ENCODE data around the gene HIPK3.
A peak's percentile ranks its signal among the peaks of the same experiment; 100 is the strongest.
"Not testable (repeated sequence)": the region's sequence is repeated elsewhere in the genome, so short reads cannot be mapped to it uniquely, and the experiment has no call there.

The HIPK3 gene

DNA sequence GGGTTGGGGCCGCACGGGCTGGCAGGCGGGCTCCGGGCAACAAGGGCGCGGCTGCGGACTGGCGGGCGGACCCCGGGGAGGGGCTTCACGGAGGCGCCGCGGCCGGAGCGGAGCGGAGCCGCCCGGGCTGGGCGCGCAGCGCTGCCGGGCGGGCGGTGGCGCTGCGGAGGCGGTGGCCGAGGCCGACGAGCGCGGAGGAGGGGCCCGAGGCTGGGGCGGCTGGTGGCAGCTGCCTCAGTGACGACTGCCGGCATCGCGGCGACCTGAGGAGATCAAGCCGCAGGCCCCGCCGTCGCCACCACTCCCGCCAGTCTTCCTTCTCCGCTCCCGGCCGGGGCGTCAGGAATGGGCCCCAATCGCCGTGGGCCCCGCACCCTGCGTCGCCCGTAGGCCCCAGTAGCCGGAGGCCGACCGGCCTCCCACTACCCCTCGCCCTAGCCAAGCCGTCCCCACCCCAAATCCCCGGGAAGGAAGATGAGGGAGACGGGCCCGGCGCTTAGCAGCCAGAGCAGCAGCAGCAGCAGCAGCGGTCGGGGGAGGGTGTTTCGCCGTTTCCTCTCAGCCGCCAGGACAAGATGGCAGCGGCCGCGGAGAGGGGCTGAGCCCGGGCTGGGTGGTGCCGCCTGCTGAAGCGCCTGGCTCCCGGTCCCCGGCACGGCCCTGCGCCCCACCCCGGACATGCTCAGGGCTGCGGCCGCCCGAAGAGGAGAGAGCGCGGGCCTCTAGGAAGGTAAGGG is at the start of gene HIPK3:
Gene HIPK3 (plus strand): TSS at position 222 of the 737 bp plus-strand sequence.
- peak; percentile 33 to 94 (median 76) for DNase-seq

DNA sequence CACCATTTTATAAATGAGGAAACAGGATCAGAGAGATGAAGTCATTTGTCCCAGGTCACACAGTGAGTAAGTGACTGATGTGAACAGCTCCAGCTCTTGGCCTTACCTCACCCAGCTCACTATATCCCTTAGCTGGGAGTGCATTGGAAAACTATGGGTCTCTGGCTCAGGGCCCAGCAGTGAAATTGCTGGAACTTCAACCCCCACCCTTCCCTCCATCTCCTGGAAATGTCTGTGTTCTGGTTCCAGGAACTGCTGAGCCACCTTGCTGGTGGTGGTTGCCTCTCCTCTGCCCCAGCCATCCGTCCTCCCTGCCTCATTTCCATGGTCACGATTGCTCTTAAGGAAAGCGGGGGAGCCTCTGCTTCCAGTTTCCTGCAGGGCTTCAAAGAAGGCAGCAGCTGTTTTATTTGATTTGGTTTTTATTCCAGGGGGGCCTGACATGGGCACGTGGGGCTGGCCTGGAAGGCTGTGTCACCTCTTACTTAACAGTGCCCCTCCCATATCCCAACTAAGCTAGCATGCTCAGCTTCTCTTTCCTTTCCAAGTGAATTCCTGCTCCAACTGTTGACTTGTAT is 49.7 kb upstream of the HIPK3 start:
- DNase-seq = no peak

DNA sequence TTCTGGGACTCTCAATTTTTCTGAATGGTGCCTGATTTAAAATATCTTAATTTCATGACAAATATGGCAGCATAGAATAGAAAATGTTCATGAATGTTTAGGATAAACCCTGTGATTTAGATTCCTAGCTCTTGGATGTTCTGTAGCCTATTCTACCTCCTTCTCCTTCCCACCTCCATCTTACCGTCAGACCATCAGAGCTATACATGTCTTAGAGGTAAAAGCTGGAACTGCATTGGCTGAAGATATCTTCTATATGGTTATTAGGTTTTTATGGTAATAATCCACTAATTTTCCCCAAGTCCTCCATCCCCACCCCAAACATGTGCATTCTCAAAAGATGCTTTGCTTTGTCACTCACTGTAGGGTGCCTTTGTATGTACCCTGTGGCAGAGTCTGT is 49.0 kb upstream of the HIPK3 start:
- no peak for DNase-seq

DNA sequence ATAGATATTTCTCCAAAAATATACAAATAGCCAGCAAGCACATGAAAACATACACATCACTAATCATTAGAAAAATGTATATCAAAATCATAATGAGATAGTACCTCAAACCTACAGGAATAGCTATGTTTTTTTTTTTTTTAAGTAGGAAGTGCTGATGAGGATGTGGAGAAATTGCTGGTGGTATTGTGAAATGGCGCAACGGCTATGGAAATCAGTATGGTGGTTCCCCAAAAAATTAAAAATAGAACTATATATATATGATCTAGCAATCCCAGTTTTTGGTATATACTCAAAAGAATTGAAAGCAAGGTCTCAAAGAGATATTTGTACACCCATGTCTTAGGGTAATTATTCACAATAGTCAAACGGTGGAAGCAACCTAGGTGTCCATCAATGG is 46.0 kb upstream of the HIPK3 start:
- DNase-seq = no peak

DNA sequence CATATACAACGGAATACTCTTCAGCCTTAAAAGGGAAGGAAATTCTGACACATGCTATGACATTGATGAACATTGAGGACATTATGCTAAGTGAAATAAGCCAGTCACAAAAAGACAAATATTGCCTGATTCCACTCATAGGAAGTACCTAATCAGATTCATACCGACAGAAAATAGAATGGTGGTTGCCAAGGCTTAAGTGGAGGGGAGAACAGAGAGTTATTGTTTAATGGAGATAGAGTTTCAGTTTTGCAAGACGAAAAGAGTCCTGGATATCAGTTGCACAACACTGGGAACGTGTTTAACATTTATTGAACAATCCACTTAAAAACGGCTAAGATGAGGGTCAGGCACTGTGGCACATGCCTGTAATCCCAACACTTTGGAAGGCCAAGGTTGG is 45.6 kb upstream of the HIPK3 start:
- no peak for DNase-seq

DNA sequence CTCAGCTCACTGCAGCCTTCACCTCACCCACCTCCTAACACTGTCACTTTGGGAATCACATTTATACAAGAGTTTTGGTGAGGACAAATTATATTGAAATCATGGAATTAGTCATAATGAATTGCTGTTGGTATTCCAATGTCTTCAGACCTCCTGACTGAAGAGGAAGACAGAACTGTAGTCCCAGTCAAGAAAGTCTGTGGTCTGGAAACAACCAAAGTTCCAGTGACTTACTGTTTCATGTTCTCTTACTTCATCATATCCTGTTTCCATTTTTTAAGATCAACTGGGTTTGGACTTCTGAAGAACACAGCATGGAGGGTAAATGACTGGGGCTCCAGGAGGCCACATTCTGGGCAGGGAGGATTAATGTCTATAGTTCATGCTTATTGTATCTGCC is 43.0 kb upstream of the HIPK3 start:
- no peak for DNase-seq

DNA sequence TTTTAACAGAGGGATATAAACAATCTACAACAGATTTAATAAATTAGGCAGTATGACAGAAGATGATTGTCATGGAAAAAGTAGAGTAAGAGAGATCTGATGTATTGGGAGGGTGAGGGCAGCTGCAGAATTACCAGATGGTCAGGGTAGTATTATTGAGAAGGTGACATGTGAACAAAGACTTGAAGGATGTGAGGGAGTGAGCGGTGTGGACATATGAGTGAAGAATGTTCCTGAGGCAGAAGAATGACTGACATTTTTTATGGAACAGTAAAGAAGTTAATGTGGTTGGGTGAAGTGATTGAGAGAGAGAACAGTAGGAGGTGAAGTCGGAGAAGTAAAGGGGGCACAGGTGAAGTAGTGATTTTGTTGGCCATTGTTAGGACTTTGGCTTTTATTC is 42.4 kb upstream of the HIPK3 start:
- DNase-seq = no peak

DNA sequence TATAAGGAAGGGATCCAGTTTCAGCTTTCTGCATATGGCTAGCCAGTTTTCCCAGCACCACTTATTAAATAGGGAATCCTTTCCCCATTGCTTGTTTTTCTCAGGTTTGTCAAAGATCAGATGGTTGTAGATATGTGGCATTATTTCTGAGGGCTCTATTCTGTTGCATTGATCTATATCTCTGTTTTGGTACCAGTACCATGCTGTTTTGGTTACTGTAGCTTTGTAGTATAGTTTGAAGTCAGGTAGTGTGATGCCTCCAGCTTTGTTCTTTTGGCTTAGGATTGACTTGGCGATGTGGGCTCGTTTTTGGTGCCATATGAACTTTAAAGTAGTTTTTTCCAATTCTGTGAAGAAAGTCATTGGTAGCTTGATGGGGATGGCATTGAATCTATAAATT is 40.5 kb upstream of the HIPK3 start:
- not testable (repeated sequence) for DNase-seq

DNA sequence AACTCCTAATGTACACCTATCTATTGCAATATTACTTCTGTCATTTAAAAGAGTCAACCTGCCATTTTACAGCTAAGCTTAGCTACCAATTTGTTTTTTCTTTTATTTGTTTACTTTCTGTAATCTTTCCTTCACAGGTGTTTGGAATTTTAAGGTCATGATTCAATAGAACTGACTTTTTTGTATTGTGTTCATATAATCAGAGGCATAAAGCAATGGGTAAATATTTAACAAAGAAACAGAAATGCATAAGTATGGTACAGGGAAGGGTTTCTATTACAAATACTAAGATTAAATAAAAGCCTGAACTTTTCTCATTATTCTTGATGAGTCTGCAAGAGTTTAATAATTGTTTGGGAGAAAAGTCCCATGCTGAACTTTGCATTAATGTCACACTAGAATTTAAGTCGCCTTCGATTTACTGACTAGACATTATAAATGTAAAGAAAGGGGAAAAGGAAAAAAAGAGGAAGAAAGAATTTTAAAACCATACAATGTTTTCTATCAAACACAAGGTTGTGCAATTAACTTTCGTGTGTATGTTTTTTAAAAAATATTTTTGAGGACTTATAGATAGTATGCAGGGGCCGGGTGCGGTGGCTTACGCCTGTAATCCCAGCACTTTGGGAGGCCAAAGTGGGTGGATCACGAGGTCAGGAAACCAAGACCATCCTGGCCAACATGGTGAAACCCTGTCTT is 35.0 kb upstream of the HIPK3 start:
- no peak for DNase-seq

DNA sequence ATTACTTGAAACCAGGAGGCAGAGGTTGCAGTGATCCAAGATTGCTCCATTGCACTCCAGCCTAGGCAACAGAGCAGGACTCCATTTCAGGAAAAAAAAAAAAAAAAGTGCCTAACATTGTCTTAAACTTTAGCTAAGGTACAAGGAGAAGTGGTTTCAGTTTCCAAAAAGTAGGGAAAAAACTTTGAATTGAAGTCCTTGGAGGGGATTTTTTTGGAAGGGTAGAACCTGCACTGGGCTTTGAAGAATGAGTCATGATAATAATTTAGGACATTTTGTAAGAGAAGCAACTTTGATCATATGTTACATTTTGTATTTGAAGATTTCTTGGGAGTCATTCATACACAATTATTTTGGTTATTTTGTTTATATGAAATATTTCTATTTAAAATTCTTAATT is 31.8 kb upstream of the HIPK3 start:
- no peak for DNase-seq

DNA sequence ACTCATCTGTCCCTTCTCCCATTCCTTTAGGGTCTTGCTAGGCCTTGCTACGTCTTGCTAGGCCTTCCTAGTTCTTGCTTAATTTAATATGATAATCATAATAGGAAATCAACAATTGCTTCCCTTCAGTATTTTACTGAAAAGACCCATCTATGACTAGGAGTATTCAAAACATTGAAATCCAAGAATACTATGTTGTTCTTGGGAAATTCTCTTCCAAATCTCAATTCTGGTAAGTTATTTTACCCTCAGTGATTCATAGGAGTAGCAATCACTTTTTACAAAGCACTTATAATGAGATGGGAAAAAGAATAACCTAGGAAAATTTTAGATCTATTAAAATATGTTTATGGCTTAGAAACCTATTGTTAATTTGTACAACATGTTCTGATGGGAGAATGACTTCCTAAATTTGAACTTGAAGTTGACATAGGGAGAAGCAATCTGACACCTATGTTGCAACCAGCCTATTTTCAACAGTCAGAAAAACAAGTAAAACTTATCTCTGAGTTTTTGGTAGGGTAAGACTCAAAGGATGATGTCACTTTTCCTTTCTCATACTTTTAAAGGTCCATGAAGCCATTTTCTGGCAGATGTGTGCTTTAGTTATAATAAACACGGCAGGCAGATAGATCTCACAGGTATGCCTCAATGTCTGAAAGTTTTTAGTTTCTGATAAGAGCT is 29.5 kb upstream of the HIPK3 start:
- no peak for DNase-seq

DNA sequence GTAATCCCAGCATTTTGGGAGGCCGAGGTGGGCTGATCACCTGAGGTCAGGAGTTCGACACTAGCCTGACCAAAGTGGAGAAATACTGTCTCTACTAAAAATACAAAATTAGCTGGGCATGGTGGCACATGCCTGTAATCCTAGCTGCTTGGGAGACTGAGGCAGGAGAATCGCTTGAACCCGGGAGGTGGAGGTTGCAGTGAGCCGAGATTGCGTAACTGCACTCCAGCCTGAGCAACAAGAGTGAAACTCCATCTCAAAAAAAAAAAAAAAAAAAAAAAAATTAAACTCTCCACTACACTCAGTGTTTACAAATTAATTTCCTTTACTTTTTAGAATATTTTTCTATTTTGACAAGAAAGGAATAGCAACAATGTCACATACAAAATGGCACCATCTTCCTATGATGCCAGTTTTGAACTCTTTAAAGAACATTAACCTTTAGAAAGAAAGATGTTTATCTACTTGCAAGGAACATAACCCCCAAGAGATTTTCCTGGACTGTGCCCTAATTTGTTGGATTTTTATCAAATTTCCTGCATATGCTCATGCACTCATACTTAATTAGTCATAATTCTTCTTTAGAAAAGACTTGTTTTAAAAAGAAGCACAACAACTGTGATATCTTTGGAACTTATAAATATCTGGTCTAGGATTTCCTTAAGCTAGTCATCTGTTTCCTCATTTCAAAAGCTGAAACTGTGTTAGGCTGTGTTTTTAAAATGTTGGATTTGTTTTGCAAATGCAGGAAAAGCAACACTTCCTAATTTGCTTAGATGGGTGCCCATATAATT is 22.6 kb upstream of the HIPK3 start:
- no peak for DNase-seq

DNA sequence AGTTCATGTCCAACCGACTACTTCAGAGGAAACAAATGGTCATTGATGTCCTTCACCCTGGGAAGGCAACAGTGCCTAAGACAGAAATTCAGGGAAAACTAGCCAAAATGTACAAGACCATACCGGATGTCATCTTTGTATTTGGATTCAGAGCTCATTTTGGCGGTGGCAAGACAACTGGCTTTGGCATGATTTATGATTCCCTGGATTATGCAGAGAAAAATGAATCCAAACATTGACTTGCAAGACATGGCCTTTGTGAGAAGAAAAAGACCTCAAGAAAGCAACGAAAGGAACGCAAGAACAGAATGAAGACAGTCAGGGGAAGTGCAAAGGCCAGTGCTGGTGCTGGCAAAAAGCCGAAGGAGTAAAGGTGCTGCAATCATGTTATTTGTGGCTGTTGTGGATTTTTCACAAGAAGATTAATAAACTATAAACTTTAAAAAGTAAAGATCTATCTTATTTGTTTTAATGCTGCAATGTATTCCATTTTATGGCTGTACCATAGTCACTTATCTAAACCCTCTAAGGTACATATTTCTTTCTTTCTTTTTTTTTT is 20.1 kb upstream of the HIPK3 start:
- DNase-seq = no peak

DNA sequence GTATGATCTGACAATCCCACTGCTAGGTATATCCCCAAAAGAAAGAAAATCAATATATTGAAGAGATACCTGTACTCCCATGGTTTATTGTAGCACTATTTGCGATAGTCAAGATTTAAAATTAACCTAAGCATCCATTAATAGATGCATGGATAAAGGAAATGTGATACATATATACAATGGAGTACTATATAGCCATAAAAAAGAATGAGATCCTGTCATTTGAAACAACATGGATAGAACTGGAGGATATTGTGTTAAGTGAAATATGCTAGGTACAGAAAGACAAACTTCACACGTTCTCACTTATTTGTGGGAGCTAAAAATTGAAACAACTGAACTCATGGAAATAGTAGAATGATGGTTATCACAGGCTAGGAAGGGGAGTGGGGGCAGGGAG is 14.6 kb upstream of the HIPK3 start:
- DNase-seq = no peak

DNA sequence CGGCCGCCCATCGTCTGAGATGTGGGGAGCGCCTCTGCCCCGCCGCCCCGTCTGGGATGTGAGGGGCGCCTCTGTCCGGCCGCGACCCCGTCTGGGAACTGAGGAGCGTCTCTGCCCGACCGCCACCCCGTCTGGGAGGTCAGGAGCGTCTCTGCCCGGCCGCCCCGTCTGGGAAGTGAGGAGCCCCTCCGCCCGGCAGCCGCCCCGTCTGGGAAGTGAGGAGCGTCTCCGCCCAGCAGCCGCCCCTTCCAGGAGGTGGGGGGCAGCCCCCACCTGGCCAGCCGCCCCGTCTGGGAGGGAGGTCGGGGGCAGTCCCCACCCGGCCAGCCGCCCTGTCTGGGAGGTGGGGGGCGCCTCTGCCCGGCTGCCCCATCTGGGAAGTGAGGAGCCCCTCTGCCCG is 13.5 kb upstream of the HIPK3 start:
- DNase-seq = not testable (repeated sequence)

DNA sequence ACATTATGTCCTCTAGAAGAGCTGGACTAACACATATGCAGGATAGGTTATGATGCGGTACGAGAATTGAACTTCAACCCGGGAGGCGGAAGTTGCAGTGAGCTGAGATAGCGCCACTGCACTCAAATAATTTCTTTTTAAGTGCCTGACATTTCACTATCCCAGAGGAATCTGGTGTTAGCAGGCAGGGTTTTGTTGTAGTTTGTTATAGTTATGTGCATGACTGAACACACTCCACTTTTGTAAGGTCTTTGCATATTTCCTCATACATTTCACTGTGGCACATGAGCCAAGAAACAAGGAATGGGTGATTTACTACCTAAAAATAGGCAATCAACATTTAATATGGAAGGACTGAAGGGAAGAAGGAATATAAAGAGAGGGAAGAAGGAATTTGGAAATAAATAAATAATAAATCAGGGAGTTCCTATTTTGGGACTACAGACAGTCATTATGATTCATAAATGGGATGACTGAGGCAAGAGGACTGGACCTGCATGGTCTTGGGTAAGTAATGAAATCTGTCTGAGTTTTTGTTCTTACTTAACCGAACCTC is 8.7 kb upstream of the HIPK3 start:
- DNase-seq = no peak

DNA sequence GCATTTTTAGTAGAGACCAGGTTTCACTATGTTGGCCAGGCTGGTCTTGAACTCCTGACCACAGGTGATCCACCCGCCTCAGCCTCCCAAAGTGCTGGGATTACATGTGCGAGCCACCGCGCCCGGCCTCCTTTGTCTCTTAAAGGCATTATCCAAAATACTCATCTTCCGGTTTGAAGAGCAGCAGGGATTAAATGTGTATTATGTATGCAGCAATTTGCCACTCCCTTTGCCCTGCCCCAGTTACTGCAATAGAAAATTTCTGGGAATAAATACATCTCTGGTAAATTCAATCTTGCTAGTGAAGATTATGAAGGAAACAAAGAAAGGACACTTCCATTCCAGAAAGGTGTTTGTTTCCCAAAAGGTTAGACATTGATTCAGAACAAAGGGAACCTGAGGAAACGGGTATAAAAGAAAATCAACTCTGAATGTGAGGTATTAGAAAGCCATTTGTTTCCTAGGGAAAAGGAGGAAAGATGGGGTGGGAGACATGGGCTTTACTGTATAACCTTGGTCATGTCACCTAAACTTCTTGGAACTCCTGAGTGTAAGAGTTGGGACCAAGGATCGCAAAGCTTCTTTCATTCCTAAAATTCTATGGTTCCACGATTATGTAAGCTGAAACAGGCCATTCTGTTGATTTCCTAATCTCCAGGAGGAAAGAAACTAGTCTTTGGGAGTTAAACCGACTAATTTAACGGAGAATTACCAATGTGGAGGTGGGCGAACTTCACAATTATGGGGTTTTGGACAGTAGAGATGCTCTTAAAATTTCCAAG is 959 bp upstream of the HIPK3 start:
- peak in 1 of 51 donors; percentile 55 for DNase-seq

DNA sequence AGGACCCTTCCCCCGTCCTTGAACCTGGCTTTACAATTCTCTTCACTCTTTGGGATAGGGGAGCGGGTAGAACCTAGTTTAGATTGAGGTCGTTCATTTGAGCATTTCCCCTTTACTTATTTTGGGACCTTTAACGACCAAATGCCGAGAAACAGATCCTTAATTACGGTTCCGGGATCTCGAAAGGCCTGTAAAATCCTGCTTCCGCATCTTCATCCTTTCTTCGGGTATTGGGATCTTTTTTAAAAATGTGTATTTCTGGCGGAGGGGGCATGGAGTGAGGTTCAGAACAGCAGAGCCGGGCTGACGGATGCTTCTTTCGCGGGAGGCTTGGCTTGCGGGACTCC is 395 bp upstream of the HIPK3 start:
- DNase-seq = no peak

DNA sequence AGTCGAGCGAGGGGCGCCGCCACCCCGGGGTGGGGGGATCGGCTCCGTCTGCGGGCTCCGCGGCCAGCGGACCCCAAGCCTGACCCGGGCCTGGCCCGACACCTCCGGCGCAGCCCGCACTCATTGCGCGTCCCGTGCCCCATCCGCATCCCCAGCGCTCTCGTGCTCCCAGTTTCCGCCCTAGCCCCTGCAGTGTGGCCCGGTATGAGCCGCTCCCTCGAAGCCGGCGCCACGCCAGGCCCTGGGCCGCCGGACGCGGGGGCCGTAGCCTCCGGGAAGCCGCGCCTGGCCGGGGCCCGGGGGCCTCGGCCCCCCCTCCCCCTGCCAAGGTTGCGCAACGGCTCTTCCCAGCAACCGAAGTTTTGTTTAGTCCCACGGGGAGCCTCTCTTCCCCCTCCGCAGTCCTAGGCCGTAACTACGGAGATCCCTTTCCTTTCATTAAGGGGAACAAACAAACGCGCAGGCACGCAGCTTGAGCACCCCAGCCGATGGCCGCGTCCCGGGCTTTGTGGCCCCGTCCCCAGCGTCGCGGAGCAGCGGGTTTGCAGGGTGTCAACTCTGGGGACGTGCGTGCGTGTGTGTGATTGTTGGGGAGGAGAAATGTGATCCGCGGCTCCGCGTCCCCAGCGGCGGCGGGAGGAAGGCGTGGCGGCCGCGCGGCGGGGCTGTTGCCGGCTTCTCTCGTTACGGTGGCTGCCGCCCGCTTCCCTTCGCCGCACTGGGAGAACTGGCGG is 883 bp downstream of the HIPK3 start:
- peak; percentile 27 to 95 (median 73) for DNase-seq

All from hypothalamus (tissue), 51 donors.